GM21528 (cell line): ENCODE measurements around the gene SLC31A2.
"Not testable (repeated sequence)": the region's sequence is repeated elsewhere in the genome, so short reads cannot be mapped to it uniquely, and the experiment has no call there.

Source experiments
- ATAC-seq: cut with Tn5 transposase; IDR thresholded peaks from one replicate; pipeline ENCODE4 v1.9.1; 2021; ENCODE audit warnings: mild to moderate bottlenecking, moderate library complexity; ENCODE audit not compliant: unreplicated experiment, low FRiP score

SLC31A2 gene

GRCh38 chr9:113150670-113151611 lies at the start of gene SLC31A2:
Gene SLC31A2 (plus strand): TSS chr9:113151007. CDS start chr9:113151075, 68 bp downstream.
- ATAC-seq = peak; percentile 94

- ATAC-seq = not testable (repeated sequence)
These were observed 45.5 kb upstream of the SLC31A2 start for GRCh38 chr9:113105345-113105744.

GRCh38 chr9:113111065-113111951 lies 39.5 kb upstream of the SLC31A2 start:
- not testable (repeated sequence) for ATAC-seq

- peak; percentile 55 for ATAC-seq
These were observed 37.9 kb upstream of the SLC31A2 start for GRCh38 chr9:113112706-113113510.

GRCh38 chr9:113118829-113119228 lies 32.0 kb upstream of the SLC31A2 start:
- ATAC-seq = not testable (repeated sequence)

GRCh38 chr9:113125386-113126035 lies 25.3 kb upstream of the SLC31A2 start:
- ATAC-seq = no peak

GRCh38 chr9:113129466-113129865 lies 21.3 kb upstream of the SLC31A2 start:
- ATAC-seq = no peak

GRCh38 chr9:113129884-113130283 lies 20.9 kb upstream of the SLC31A2 start:
- ATAC-seq = no peak

- ATAC-seq = no peak
These were observed 19.1 kb upstream of the SLC31A2 start for GRCh38 chr9:113131689-113132151.

- ATAC-seq = no peak
These were observed 13.3 kb upstream of the SLC31A2 start for GRCh38 chr9:113137196-113138168.

- ATAC-seq = no peak
These were observed 12.0 kb upstream of the SLC31A2 start for GRCh38 chr9:113138760-113139159.

- ATAC-seq = no peak
These were observed 11.5 kb upstream of the SLC31A2 start for GRCh38 chr9:113139225-113139829.

- ATAC-seq = no peak
These were observed 10.9 kb upstream of the SLC31A2 start for GRCh38 chr9:113139953-113140352.

GRCh38 chr9:113140896-113141295 lies 9.9 kb upstream of the SLC31A2 start:
- ATAC-seq = not testable (repeated sequence)

- ATAC-seq = no peak
These were observed 7.2 kb upstream of the SLC31A2 start for GRCh38 chr9:113143432-113144227.

- ATAC-seq = no peak
These were observed 2.5 kb upstream of the SLC31A2 start for GRCh38 chr9:113148372-113148705.

GRCh38 chr9:113148781-113149510 lies 1.9 kb upstream of the SLC31A2 start:
- no peak for ATAC-seq
